Measurements from ENCODE around the gene EN2. TPM values are rescaled to one million over a fixed set of nuclear protein-coding genes. Genes with fewer than 3 reads are reported as not detected.
A peak's percentile ranks its signal among the peaks of the same experiment; 100 is the strongest.

EN2 gene
- total RNA-seq, 2 experiments from 2014 or later, result not detected

DNA sequence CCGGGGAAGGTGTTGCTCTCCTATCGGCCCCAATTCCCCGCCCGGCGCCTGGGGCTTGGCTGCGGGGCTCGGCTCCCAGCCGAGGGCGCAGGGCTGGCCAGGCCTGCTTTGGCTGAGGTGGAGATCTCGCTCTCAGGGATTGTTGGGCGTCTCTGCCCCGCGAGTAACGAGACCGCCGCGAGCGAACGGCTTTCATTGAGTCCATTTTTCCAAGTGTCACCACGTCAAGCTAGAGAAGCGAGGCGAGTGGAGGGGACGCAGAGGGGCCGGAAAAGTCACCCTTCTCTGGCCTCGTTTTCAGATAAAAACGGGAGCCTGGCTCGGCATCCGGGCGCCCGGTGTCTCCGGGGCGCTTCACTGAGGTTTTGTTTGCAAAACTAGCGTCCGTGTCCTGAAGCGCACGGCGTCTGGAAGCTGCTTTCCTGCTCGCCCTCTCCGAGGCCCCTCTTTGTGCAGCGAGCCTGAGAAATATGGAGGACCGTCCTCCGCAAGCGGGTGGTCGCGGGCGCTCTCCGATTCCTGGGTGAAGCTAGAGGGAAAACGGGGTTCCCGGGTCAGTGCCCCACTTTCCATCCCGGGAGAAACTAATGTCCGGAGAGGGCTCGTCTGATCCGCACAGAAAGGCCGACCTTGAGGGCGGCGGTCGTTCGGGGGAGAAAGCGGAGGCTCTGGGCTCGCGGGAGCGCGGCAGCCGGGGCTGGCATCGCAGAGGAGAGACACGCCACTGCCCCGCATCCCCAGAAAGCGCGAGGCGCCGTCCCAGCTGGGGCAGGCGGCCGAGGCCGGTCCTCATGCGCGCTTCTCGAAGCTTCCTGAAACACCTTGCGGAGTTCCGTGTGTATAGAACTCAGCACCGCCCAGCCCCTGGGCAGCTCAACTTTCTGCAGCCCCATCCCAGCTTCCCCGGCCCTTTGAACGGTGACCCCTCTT is 3.5 kb upstream of the EN2 start:
- H3K4me1 Mint-ChIP-seq (ENCODE audit: low read depth), result peaks cover 10% of the 10 kb centered on the region
- POLR2A ChIA-PET, result interaction anchor here (0.6 kb wide), 1 partner anchor 132 kb away, joined by 3 read pairs; no protein-coding TSS in a partner anchor
- CTCF ChIA-PET, result interaction anchor here (1.1 kb wide), 1 partner anchor 526 kb away, joined by 3 read pairs; no protein-coding TSS in a partner anchor
- H3K27ac Mint-ChIP-seq, result peak overlapping the region; percentile 30
- ATAC-seq, result no peak
- no peaks in the 10 kb centered on the region for H3K9me3 Mint-ChIP-seq (ENCODE audit: insufficient read depth)
- peak overlapping the region; percentile 22 for H3K4me3 Mint-ChIP-seq
- no peaks in the 10 kb centered on the region for H3K36me3 Mint-ChIP-seq (ENCODE audit: low read depth)
- H3K27me3 Mint-ChIP-seq (ENCODE audit: low read depth), result peaks cover 69% of the 10 kb centered on the region
- no peak for DNase-seq

DNA sequence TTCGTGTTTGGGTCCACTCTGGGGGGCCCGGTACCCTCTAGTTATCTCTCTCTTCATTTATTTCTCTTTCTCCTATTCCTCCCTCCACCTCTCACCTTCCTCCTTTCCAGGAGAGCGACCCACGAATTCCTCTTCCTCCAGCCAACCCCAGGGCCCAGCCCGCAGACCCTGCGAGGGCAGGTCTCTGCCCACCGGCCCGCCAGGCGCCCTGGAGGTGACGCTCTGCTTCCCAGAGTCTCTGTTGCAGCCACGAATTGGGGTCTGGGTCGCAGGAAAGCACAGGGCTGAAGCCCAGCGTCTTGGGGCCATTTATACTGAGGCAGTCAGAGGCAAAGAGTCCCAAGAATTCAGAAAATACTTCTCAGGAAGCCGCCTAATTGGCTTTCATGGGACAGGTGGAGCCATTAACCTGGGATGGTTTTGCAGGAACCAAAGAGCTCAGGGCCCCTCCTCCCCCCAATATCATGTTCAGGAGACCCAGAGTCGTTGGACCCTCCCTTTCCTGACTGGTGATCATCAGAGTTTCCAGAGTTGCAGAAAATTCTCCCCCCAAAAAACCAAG is 2.7 kb upstream of the EN2 start:
- POLR2A ChIA-PET, result no interaction called here
- ATAC-seq (no peak), DNase-seq (no peak)
- H3K27me3 Mint-ChIP-seq (ENCODE audit: low read depth), result peaks cover 74% of the 10 kb centered on the region
- H3K4me3 Mint-ChIP-seq, result no peak overlapping the region
- H3K27ac Mint-ChIP-seq, result no peak overlapping the region
- CTCF ChIA-PET, result no interaction called here
- no peaks in the 10 kb centered on the region for H3K9me3 Mint-ChIP-seq (ENCODE audit: insufficient read depth)
- peaks cover 10% of the 10 kb centered on the region for H3K4me1 Mint-ChIP-seq (ENCODE audit: low read depth)
- no peaks in the 10 kb centered on the region for H3K36me3 Mint-ChIP-seq (ENCODE audit: low read depth)

DNA sequence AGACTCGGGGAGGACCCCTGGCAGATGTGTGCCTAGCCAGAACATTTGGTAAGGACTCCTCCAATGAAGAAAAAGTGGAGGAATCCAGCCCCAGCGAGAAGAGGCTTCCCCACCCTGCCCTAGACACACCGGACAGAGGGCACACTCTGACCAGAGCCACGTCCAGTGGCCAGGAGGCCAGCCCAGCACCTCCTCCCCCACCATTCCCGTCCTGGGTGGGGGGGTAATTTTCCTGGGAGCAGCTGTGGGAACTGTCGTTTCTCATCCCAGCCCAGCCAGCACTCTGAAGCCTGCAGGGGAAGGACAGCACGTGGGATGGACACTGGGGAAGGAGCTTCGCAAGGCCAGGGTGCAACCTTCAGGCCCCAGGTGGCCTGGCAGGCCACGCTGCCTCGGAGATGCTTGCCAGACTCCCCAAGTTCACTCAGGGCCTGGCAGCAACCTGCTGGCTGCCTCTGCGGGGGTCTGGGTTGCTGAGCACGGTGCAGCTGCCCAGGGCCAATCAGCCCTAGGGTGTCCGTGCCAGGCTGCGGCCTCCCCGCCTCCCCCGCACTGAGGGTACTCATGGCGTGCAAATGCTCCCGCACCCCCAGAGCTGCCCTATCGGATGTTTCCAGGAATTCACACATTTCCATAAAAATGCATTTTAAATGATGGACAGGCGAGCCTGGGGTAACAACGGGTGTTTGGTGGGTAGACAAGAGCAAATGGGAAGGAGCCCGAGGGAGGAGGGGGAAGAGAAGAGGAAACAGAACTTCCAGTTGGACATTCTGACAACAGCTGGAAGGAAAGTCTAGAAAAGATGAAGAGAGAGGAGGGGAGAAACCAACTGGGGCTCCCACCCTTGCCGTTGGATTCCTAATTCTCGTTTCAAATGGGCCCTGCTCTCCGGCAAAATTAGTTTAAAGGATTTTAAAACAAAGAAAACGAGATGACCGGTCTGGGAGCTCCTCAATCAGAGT is 1.9 kb upstream of the EN2 start:
- peaks cover 8% of the 10 kb centered on the region for H3K4me1 Mint-ChIP-seq (ENCODE audit: low read depth)
- CTCF ChIA-PET, result interaction anchor here (1.2 to 1.3 kb wide), 2 partner anchors 56 to 75 kb away, joined by 3 read pairs; no protein-coding TSS in a partner anchor
- DNase-seq, result no peak
- no peak for ATAC-seq
- no peaks in the 10 kb centered on the region for H3K9me3 Mint-ChIP-seq (ENCODE audit: insufficient read depth)
- peaks cover 74% of the 10 kb centered on the region for H3K27me3 Mint-ChIP-seq (ENCODE audit: low read depth)
- peak overlapping the region; percentile 55 for H3K27ac Mint-ChIP-seq
- peak overlapping the region; percentile 62 for H3K4me3 Mint-ChIP-seq
- POLR2A ChIA-PET, result no interaction called here
- no peaks in the 10 kb centered on the region for H3K36me3 Mint-ChIP-seq (ENCODE audit: low read depth)

DNA sequence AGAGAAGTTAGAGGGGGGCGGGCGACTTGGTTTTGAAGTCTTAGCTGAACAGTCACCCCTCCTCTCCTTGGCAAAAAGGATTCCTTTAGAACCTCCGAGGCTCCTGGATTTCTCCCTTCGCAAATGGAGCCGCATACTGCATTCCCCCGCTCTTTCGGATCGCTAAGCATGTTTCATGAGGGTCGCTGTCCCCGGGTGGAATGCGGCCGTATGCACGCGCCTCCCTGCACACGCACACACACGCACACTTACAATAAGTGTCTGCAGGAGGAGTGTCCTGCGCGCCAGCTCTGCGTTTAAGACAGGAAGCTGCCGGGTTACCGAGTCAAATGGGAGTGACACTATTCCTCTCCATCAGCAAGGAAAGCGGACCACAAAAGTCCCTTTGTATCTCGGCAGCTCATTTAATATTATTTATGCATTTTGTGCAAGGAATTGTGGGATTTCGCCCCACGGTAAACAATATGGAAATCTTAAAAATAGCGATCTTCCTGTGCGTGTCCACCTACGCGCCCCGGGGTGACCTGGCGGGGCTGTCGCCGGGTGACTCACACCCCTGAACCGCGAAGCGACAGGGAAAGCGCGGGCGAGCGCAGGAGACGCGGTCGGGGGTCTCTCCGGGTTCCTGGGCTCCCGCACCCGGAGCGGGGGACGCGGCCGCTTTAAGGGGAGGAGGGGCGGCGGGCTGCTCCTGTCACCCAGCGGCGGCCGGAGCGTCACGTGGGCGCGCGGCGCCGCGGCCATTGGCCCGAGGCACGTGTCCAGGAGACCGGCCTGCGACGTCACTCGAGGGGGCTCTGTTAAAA is 988 bp upstream of the EN2 start:
- POLR2A ChIA-PET, result no interaction called here
- CTCF ChIA-PET, result interaction anchor here (1.2 to 1.3 kb wide), 2 partner anchors 55 to 76 kb away, joined by 3 read pairs; no protein-coding TSS in a partner anchor
- Mint-ChIP-seq H3K9me3 (ENCODE audit: insufficient read depth) (no peaks in the 10 kb centered on the region), H3K27me3 (ENCODE audit: low read depth) (peaks cover 74% of the 10 kb centered on the region), H3K27ac (peak overlapping the region; percentile 55), H3K4me1 (ENCODE audit: low read depth) (peaks cover 8% of the 10 kb centered on the region), H3K36me3 (ENCODE audit: low read depth) (no peaks in the 10 kb centered on the region), H3K4me3 (peak overlapping the region; percentile 62)
- no peak for ATAC-seq
- no peak for DNase-seq

DNA sequence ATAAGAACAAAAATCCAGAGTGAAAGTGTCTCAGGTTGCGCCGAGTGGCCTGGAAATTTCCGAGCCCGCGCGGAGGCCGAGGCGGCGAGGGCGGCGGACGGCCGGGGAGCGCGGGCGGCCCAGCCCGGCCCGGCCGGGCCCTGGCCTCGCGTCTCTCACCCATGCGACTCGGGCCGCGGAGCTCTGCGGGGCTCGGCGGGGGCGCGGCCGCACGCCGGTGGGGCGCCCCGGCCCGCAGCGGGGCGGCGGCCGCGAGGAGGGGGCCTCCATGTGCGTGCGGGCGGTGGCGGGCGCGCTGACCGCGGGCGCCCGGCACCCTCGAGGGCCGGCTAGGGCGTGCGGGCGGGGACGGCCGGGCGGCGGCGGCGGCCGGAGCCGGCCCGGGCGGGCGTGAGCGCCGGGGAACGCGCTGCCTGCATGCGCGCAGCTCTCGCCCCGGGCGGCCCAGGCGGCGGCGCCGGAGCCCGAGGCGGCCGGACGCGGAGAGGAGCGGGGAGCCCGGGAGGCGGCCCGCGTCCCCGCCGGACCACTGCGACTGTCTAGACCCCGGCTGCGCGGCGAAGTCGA is 302 bp upstream of the EN2 start:
- Mint-ChIP-seq H3K27ac (peak overlapping the region; percentile 63), H3K36me3 (ENCODE audit: low read depth) (no peaks in the 10 kb centered on the region), H3K4me1 (ENCODE audit: low read depth) (peaks cover 8% of the 10 kb centered on the region), H3K4me3 (no peak overlapping the region), H3K9me3 (ENCODE audit: insufficient read depth) (no peaks in the 10 kb centered on the region), H3K27me3 (ENCODE audit: low read depth) (peaks cover 75% of the 10 kb centered on the region)
- DNase-seq, result no peak
- ChIA-PET CTCF (no interaction called here), POLR2A (no interaction called here)
- ATAC-seq, result no peak

- H3K4me3 Mint-ChIP-seq, result peak overlapping the region; percentile 49
- H3K4me1 Mint-ChIP-seq (ENCODE audit: low read depth), result peaks cover 8% of the 10 kb centered on the region
- ATAC-seq (no peak), DNase-seq (no peak)
- H3K9me3 Mint-ChIP-seq (ENCODE audit: insufficient read depth), result no peaks in the 10 kb centered on the region
- POLR2A ChIA-PET, result no interaction called here
- CTCF ChIA-PET, result no interaction called here
- H3K27ac Mint-ChIP-seq, result peak overlapping the region; percentile 71
- H3K36me3 Mint-ChIP-seq (ENCODE audit: low read depth), result no peaks in the 10 kb centered on the region
- peaks cover 77% of the 10 kb centered on the region for H3K27me3 Mint-ChIP-seq (ENCODE audit: low read depth)
These were observed 1.2 kb downstream of the EN2 start for GRCh38 chr7:155458878-155459699.

DNA sequence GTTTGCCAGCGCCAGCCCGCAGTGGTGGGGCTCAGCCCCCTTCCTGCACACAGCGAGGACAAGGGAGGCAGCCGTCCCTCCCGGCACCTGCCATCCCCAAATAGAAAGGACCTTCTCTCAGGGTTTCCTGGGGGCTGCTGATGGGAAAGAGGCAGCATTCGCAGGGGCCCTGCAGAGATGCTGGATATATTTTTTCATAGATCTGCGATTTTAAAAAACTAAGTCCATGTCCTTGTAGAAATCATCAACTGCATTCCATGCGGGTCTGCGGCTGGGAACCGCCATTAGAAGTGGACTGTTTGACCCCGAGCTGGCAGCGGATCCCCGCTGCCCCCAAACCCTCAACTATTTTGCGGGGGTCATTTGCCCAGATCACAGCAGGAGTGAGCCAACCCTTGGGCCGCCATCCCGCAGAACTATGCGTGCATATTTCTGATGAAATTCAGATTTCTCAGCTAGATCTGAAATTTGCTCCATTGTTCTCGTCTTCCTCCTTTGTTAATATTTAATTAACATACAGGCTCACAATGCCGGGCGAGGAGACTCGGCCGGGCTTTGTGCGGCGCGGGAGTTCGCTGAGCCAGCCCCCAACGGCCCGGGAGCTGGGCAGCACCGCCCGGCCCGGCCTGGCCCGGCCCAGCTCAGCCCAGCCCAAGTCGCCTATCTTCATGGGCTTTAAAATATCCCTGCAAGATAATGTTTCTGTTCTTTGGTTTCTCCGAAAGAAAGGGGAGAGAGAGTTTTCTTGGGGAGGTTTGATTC is 2.0 kb downstream of the EN2 start:
- POLR2A ChIA-PET, result no interaction called here
- H3K4me3 Mint-ChIP-seq, result peak overlapping the region; percentile 49
- no peak for ATAC-seq

GRCh38 chr7:155460926-155461613 is 3.1 kb downstream of the EN2 start:
- POLR2A ChIA-PET, result no interaction called here
- Mint-ChIP-seq H3K4me1 (ENCODE audit: low read depth) (peaks cover 18% of the 10 kb centered on the region), H3K27ac (no peak overlapping the region), H3K36me3 (ENCODE audit: low read depth) (no peaks in the 10 kb centered on the region), H3K4me3 (no peak overlapping the region), H3K9me3 (ENCODE audit: insufficient read depth) (no peaks in the 10 kb centered on the region), H3K27me3 (ENCODE audit: low read depth) (peaks cover 75% of the 10 kb centered on the region)
- DNase-seq (no peak), ATAC-seq (no peak)
- CTCF ChIA-PET, result no interaction called here

More for the DNA sequence above, 2.0 kb downstream of the EN2 start:
- H3K4me1 Mint-ChIP-seq (ENCODE audit: low read depth), result peaks cover 9% of the 10 kb centered on the region
- H3K27me3 Mint-ChIP-seq (ENCODE audit: low read depth), result peaks cover 77% of the 10 kb centered on the region
- no peaks in the 10 kb centered on the region for H3K36me3 Mint-ChIP-seq (ENCODE audit: low read depth)
- DNase-seq, result no peak
- peak overlapping the region; percentile 71 for H3K27ac Mint-ChIP-seq
- CTCF ChIA-PET, result no interaction called here
- no peaks in the 10 kb centered on the region for H3K9me3 Mint-ChIP-seq (ENCODE audit: insufficient read depth)

- ChIA-PET POLR2A (no interaction called here), CTCF (interaction anchor here (0.6 kb wide), 1 partner anchor 285 kb away, joined by 3 read pairs; no protein-coding TSS in a partner anchor)
- H3K27me3 Mint-ChIP-seq (ENCODE audit: low read depth), result peaks cover 73% of the 10 kb centered on the region
- ATAC-seq (no peak), DNase-seq (no peak)
- no peaks in the 10 kb centered on the region for H3K36me3 Mint-ChIP-seq (ENCODE audit: low read depth)
- H3K4me1 Mint-ChIP-seq (ENCODE audit: low read depth), result peaks cover 18% of the 10 kb centered on the region
- no peak overlapping the region for H3K4me3 Mint-ChIP-seq
- H3K9me3 Mint-ChIP-seq (ENCODE audit: insufficient read depth), result no peaks in the 10 kb centered on the region
- H3K27ac Mint-ChIP-seq, result no peak overlapping the region
These were observed 3.7 kb downstream of the EN2 start for GRCh38 chr7:155461631-155462030.
